CD4-positive, alpha-beta T cell treated with Interleukin-4 for 1 hour (primary cell): Measurements from ENCODE around the gene MAN1C1.
"Not testable (repeated sequence)": the region's sequence is repeated elsewhere in the genome, so short reads cannot be mapped to it uniquely, and the experiment has no call there.

Experiments used
- DNase-seq, 2 donors: peaks; one replicate each; pipeline ENCODE4 v3.0.0-alpha.2; 2020 to 2022

The MAN1C1 gene

DNA sequence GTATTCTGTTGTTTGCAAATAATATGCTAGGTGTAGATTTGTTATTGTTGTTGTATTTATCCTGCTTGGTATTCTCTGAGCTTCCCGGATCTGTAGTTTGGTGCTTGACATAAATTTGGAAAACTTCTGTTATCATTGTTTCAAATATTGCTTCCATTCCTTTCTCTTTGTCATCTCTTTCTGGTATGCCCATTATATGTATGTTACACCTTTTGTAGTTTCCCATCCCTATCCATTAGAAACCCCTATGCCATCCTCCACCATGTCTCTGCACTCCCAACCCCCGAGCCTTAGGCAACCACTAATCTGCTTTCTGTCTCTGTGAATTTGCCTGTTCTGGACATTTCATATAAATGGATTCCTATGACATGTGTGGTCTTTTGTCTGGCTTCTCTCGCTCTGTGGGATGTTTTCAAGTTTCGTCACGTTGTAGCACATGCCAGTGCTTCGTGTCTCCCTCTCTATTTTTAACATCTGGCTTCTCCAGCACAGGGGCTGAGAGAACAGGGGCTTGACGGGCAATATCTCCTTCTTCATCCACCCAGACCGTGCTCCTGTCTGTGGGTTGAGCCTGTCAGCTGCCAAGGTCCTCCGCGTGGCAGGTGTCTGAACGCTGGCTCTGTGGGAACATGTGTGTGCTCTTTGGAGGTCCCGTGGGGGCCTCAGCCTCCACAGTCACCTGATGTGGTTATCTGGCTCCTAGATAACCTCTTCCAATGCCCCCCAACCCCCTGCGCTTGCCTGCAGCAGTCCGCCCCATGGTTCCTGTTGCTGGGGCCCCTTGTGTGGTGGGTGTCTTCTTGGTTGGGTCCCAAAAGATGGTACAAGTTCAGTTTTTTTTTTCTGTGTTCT is 32.8 kb upstream of the MAN1C1 start:
- DNase-seq = no peak

DNA sequence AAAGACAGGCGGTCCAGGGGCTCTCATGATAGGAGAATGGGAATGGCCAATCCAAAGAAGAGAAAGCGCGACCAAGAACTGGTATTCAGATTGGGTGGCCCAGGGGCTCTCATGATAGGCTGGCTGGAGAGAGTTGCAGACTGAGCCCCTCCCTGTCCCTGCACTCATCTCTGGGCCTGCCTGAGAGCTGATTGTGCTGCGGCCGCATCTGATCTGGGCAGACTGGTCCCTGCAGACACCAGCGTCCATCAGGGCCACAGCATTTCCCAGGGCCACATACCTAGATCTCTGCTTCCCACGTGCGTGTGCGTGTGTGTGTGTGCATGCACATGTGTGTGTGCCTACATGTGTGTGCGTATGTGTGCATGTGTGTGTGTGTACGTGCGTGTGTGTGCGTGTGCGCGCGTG is 30.4 kb upstream of the MAN1C1 start:
- DNase-seq = no peak

DNA sequence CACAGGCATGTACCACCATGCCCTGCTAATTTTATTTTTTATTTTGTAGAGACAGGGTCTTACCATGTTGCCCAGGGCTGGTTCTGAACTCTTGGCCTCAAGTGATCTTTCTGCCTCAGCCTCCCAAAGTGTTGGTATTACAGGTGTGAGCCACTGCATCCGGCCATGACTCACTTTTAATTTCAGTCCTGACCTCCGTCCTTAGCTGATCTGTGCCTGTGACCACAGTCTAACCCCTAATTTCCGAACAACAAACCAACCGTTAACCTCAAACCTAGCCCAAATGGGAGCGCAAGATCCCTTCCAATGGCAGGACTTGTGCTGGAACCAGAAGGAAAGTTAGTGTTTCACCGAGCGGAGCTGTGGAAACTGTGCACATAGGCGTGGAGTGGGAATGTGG is 29.3 kb upstream of the MAN1C1 start:
- peak in 1 of 2 donors; percentile 20 for DNase-seq

- DNase-seq = not testable (repeated sequence)
Measured at GRCh38 chr1:25588224-25588623, 28.4 kb upstream of the MAN1C1 start.

DNA sequence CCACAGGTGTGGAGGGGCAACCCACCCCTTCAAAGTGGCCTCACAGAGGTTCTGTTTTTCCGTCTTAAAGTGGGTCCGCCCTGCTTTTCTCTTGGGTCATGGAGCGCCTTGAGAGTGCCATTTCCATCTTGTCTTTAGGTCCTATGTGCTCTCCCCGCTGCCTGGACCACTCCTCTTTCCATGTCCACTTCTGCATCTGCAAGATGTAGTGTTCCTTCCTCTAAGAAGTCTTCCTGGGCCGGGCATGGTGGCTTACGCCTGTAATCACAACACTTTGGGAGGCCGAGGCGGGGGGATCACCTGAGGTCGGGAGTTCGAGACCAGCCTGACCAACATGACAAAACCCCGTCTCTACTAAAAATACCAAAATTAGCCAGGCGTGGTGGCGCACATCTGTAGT is 27.8 kb upstream of the MAN1C1 start:
- not testable (repeated sequence) for DNase-seq

GRCh38 chr1:25590096-25590824 is 26.3 kb upstream of the MAN1C1 start:
- no peak for DNase-seq

DNA sequence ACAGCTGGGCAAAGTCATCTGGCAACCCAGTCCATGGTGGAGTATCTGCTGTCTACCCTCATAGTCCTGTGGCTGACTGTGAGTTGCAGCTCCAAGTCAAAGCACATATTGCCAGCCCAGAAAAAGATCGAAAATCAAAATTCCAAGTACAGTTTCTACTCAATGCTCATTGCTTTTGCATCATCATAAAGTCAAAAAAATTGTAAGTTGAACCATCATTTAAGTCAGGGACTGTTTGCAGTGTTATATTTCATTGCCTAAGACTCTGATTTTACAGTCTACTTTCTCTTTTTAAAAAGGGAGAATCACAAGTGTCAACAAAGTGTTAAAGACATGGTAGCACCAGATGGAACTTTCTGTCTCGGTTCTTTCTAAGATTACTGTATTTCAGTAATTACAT is 22.7 kb upstream of the MAN1C1 start:
- DNase-seq = no peak

DNA sequence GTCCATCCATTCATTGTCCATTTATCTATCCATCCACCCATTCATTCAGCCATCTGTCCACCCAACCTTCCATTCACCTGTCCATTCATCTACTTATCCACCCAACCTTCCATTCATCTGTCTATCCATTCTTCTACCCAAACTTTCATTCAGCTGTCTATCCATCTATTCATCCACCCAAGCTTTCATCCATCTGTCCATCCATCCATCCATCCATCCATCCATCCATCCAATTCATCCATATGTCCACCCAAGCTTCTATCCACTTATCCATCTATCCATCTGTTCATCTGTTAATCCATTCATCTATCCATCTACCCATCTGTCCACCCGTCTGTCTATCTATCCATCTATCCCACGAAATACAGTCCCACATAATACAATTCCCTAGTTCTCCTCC is 21.6 kb upstream of the MAN1C1 start:
- DNase-seq = no peak

DNA sequence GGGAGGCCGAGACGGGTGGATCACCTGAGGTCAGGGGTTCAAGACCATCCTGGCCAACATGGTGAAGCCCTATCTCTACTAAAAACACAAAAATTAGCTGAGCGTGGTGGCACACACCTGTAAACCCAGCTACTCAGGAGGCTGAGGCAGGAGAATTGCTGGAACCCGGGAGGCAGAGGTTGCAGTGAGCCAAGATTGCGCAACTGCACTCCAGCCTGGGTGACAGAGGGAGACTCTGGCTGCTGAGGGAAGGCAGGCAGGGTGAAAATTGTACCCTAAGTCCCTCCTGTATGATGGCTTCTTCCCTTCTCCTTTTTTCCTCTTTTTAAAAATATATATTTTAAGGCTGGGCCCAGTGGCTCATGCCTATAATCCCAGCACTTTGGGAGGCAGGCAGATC is 19.9 kb upstream of the MAN1C1 start:
- not testable (repeated sequence) for DNase-seq

DNA sequence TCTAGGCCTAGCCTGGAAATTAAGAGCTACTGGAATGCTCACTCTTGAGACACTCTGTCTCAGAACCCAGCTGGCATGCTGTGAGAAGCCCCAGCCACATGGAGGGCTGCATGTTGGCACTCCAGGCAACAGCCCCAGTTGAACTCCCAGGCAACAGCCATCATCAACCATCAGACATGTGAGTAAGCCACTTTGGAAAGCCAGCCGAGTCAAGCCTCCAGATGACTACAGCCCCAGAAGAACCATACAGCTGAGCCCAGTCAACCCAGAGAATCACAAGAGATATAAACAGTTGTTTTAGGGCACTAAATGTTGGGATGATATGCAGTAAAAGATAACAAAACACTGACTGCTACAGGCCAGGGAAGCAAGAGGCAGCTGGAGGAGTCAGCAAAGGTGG is 17.7 kb upstream of the MAN1C1 start:
- DNase-seq = no peak

DNA sequence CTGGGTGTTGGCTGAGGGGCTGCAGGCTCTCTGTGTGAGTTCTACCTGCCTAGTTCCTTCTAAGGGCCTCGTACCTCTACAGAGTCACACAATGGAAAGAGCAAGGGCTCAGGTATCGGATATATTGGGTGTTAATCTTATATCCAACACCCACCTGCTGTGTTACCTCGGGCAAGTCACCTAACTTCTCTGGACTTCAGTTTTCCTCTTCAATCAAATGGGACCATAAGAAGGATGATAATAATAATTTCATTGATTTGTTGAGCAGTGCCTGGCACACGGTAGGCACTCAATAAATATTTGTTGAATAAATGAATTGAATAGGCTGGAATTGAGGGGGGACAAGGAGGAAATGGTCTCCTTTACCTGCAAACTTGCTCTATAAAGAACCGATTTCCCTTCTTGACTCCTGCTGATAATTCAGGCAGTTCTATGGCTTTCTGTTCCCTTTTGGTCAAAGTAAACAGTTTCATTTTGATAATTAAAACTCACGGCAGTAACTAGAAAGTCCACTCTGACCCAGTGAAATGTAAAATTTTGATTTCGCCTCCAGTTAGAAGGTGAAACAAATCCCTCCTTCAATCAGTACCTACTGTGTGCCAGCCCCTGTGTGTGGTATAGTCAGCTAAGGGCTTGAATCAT is 16.5 kb upstream of the MAN1C1 start:
- no peak for DNase-seq

GRCh38 chr1:25600971-25601699 is 15.5 kb upstream of the MAN1C1 start:
- not testable (repeated sequence) for DNase-seq

DNA sequence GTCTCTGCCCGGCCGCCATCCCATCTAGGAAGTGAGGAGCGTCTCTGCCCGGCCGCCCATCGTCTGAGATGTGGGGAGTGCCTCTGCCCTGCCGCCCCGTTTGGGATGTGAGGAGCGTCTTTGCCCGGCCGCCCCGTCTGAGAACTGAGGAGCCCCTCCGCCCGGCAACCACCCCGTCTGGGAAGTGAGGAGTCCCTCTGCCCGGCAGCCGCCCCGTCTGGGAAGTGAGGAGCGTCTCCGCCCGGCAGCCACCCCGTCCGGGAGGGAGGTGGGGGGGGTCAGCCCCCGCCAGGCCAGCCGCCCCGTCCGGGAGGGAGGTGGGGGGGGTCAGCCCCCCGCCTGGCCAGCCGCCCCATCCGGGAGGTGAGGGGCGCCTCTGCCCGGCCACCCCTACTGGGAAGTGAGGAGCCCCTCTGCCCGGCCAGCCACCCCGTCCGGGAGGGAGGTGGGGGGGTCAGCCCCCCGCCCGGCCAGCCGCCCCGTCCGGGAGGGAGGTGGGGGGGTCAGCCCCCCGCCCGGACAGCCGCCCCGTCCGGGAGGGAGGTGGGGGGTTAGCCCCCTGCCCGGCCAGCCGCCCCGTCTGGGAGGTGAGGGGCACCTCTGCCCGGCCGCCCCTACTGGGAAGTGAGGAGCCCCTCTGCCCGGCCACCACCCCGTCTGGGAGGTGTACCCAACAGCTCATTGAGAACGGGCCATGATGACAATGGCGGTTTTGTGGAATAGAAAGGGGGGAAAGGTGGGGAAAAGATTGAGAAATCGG is 12.6 kb upstream of the MAN1C1 start:
- not testable (repeated sequence) for DNase-seq

DNA sequence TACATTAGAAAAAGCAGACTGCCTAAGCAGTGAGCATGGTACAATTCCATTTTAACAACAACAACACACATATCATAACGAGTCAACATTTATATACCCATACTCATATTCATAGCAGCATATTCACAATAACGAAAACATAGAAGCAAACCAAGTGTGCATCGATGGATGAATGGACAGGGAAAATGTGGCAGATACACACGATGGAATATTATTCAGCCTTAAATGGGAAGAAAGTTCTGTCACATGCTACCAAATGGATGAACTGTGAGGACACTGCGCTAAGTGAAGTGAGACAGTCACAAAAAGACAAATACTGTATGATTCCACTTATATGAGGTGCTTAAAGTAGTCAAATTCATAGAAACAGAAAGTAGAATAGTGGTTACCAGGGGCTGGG is 9.5 kb upstream of the MAN1C1 start:
- DNase-seq = no peak

GRCh38 chr1:25608488-25609178 is 8.0 kb upstream of the MAN1C1 start:
- DNase-seq = peak; percentile 87 to 89

- DNase-seq = no peak
Measured at GRCh38 chr1:25609921-25610320, 6.7 kb upstream of the MAN1C1 start.

GRCh38 chr1:25610822-25611630 is 5.6 kb upstream of the MAN1C1 start:
- DNase-seq = peak in 1 of 2 donors; percentile 40

GRCh38 chr1:25611843-25612242 is 4.7 kb upstream of the MAN1C1 start:
- no peak for DNase-seq

GRCh38 chr1:25612421-25612820 is 4.2 kb upstream of the MAN1C1 start:
- DNase-seq = no peak

GRCh38 chr1:25613091-25613490 is 3.5 kb upstream of the MAN1C1 start:
- no peak for DNase-seq
